GM19372 (cell line): ENCODE measurements around the gene CDC16.
"Not testable (repeated sequence)": the region's sequence is repeated elsewhere in the genome, so short reads cannot be mapped to it uniquely, and the experiment has no call there.

Source experiments
- ATAC-seq: cut with Tn5 transposase; IDR thresholded peaks from one replicate; pipeline ENCODE4 v1.9.1; 2021; ENCODE audit warnings: mild to moderate bottlenecking, low read depth, moderate library complexity; ENCODE audit not compliant: unreplicated experiment

The CDC16 gene, protein sequence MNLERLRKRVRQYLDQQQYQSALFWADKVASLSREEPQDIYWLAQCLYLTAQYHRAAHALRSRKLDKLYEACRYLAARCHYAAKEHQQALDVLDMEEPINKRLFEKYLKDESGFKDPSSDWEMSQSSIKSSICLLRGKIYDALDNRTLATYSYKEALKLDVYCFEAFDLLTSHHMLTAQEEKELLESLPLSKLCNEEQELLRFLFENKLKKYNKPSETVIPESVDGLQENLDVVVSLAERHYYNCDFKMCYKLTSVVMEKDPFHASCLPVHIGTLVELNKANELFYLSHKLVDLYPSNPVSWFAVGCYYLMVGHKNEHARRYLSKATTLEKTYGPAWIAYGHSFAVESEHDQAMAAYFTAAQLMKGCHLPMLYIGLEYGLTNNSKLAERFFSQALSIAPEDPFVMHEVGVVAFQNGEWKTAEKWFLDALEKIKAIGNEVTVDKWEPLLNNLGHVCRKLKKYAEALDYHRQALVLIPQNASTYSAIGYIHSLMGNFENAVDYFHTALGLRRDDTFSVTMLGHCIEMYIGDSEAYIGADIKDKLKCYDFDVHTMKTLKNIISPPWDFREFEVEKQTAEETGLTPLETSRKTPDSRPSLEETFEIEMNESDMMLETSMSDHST

DNA sequence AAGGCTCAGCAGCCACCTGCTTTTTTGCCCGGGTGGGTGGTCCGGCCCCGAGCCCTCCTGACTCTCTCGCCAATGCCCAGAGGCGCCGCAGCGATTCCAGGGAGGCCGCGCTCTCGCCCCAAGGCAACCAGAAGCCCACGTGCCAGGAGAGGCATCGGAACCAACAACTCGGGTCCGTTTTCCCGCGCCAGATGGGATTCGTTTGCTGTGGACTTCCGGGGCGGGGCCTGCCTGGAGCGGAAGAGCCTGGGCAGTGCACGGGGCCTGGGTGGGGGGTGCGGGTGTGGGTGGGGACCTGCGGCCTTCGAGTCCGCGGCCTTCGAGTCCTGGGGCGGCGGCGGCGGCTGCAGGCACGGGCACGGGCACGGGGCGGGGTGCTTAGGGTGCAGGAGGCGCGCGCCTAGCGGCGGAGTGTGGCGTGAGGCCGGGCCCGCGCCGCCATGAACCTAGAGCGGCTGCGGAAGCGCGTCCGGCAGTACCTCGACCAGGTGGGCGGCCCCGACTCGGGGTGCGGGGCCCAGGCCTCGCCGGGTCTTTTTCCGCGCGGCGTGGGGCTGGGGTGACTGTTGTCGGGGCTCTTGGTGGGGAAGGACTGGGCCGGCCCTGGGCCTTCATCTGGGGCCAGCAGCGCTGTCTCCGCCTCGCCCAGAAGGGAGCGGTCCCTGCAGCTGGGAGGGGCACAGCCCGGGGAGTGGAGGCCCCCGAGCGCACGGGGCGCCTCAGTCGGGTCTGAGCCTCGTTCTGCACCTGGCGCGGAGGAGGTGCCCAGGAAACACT, at the start of gene CDC16:
CDC16 (plus strand) TSS at position 253 of the 777 bp plus-strand sequence; CDS start at position 441, 188 bp downstream.
- peak; percentile 93 for ATAC-seq

DNA sequence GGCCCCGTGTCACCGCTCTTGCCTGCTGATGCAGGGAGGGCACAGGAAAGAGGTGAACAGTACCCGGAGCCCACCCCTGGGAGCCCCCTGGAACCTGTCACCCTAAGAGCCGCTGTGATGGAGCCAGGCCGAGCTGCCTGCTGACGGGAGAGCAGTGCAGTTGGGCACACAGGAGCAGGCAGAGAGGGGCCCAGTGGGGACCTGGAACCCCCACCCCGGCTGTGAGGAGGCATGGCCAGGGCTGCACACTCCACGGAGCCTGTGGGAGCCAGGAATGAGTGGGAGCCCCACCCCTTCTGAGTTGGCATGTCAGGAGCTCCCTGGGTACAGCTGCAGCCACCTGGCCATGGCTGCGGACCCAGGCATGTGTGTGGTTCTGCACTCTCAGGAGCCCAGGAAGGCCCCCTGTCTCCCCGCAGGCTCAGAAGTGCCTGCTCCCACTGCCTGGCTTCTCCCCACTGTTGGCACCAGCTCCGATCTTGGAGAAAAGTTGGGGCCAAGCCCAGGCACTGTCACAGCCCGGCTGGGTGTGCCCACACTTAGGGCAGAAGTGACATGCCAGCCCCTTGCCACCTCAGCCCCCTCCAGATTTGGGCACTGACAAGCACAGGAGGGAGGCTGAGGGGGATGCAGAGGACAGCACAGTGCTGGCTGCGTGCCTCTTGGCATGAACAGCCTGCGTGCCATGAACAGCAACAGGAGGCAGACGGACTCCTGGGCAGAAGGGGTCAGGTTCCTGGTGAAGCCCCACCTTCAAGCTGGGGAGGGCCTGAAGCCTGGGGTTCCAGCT, 49.3 kb upstream of the CDC16 start:
- ATAC-seq: no peak

DNA sequence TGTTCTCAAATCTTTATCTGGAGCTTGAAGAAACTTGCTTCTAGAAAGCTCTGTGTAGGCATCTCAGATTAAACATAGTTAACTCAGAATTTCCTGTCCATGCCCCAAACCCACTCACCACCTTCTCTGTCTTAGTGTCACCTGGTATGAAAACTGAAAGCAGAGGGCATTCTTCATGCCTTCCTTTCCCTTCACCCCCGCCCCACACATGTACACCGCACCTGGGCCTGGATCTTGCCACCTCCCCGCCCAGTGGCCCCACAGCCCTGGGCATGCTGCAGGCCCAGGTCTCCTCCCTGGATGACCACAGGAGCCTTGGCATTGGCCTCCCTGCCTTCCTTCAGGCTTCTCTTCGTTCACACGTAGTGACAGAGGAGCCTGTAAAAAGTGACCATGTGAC, 39.8 kb upstream of the CDC16 start:
- no peak for ATAC-seq

DNA sequence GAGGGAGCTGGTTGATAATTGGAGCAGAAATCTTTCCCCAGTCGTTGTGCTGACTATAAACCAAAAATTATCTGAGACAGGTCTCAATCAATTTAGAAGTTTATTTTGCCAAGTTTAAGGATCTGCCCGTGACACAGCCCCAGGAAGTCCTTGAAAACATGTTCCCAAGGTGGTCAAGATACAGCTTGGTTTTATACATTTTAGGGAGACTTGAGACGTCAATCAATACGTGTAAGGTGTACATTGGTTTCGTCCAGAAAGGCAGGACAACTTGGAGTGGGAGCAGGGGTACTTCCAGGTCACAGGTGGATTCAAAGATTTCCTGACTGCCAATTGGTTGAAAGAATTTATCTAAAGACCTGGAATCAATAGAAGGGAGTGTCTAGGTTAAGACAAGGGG, 38.1 kb upstream of the CDC16 start:
- ATAC-seq: no peak

DNA sequence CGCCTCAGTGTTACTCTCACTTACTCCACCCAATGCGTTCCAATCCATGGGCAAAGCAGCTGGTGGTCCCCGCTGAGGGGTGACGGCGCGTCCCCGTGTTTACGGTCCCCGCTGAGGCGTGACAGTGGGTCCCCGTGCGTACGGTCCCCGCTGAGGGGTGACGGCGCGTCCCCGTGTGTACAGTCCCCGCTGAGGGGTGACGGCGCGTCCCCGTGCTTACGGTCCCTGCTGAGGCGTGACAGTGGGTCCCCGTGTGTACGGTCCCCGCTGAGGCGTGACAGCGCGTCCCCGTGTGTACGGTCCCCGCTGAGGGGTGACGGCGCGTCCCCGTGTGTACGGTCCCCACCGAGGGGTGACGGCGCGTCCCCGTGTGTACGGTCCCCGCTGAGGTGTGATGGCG, 36.1 kb upstream of the CDC16 start:
- ATAC-seq: no peak

DNA sequence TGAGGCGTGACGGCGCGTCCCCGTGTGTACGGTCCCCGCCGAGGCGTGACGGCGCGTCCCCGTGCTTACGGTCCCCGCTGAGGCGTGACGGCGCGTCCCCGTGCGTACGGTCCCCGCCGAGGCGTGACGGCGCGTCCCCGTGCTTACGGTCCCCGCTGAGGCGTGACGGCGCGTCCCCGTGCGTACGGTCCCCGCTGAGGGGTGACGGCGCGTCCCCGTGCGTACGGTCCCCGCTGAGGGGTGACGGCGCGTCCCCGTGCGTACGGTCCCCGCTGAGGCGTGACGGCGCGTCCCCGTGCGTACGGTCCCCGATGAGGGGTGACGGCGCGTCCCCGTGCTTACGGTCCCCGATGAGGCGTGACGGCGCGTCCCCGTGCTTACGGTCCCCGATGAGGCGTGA, 35.2 kb upstream of the CDC16 start:
- ATAC-seq: not testable (repeated sequence)

DNA sequence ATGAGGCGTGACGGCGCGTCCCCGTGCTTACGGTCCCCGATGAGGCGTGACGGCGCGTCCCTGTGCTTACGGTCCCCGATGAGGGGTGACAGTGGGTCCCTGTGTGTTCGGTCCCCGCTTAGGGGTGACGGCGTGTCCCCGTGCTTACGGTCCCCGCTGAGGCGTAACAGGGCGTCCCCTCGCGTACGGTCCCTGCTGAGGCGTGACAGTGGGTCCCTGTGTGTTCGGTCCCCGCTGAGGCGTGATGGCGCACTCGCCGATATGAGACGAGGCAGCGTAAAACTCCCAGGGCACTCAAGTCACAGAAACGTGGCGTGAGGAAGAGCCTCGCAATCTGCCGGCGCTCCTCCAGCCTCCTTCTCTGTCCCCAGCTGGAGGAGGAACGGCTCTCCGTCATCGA, 34.7 kb upstream of the CDC16 start:
- no peak for ATAC-seq

DNA sequence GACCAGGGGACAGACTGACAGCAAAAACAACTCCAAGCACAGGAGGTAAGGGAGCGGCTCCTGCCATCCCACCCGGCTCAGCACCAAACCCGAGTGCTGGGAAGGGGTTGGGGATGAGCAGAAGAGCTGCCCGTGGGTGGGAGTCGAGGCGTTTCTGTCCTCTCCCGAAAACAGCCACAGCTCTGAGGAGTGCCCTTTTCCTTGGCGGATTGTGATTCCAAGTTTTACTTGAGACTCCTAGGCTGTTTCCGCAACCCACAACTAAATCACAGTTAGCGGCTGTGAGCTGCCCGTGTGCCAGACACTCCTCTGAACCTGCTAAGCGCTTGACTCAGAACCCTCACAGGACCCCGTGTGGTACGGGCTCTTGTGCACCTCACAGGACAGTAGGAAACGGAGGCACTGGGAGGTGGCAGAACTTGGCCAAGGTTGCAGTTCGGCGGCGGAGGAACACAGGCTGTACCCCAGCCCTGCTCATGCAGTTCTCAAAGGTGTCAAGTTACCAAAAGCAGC, 34.2 kb upstream of the CDC16 start:
- ATAC-seq: no peak

DNA sequence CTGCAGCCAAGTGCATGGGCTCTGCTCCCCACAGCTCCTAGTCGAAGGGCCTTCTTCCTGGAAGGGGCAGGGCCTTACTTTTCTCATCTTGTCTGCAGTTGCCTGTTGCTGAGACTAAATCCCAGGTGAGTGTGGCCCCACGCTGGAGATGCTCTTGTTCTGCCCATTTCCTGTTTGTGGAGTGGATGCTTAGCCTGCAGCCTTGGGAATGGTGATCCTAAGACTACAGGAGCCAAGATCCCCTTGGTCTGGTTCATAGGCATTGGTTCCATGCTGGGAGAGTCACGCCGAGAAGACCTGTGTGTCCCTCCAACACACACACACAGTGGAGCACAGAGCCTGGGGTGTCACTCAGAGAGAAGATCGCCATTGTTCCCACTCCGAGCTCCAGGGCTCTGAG, 32.1 kb upstream of the CDC16 start:
- no peak for ATAC-seq

DNA sequence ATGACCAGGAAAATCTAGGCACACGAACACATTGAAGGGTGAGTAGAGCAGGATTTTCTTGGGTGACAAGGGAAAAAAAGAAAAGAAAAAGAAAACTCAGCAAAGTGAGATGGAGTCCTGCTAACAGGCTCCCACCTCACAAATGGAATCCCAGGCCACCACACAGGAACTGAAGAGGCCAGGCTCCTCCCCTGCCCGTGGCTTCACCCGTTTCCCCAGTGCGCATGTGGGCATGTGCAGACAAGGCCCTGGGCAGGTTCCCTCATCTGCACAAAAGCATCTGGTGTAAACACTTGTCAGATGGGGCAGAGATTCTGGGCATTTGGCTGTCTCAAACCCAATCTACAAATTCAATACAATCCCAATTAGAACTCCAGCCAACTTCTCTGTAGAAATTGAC, 31.2 kb upstream of the CDC16 start:
- no peak for ATAC-seq

DNA sequence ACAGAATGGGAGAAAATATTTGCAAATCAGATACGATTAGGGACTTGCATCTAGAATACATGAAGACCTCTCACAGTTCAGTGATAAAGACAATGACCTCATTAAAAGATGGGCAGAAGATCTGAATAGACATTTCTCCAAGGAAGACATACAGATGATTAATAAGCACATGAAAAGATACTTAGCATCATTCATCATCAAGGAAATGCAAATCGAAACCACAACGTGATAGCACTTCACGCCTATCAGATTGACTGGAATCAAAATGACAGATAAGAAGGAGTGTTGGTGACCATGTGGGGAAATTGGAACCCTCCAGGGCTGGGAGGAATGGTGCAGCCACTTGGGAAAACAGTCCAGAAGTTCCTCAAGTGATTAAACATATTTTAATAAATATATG, 29.8 kb upstream of the CDC16 start:
- ATAC-seq: no peak

DNA sequence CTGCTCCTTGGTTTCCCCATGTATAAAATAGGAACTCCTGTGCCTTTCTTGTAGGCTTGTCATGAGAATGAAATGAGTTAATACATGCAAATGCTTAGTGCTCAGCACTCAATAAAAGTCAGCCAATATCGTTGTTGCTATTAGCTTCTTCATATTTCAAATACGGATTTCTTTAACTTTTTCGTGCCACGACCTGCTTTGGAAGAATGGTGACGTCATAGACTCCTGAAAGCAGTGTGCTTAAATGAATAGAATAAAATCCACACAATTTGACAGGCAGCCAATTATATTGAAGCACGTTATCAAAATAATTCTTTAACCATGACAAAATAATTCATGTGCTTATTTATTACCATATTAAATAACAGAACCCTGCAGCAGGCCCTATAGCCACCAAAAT, 26.6 kb upstream of the CDC16 start:
- ATAC-seq: no peak

DNA sequence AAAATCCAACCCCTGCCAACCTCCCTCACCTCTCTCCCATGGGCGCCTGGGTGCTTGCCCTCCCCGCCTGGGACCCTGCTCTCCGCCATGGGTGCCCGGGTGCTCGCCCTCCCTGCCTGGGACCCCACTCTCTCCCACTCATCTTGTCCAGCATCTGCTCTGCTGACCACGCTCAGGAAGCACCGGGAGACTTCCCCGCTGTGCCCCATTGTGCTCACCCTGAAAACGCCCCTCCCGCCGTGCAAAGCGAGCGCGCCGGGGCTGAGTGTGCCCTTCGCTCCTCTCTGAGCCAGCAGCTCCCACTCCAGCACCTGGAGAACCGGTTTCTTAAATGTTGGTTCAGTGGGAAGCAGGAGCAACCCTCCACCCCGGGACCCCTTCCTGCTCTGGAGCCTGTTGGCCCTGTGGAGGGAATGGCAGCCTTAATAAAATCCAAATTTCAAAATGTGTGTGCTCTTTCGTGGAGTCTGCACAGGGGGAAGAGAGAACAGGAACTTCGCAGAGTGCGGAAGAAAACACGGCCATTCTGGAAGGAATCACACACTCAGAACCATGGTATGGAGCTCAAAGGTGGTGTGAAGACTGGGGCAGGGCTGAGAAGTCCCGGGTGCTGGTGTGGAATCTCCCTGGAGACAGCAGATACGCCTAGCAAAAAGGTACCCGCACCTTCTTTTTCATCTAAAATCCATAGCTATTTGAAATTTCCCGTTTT, 23.1 kb upstream of the CDC16 start:
- no peak for ATAC-seq

DNA sequence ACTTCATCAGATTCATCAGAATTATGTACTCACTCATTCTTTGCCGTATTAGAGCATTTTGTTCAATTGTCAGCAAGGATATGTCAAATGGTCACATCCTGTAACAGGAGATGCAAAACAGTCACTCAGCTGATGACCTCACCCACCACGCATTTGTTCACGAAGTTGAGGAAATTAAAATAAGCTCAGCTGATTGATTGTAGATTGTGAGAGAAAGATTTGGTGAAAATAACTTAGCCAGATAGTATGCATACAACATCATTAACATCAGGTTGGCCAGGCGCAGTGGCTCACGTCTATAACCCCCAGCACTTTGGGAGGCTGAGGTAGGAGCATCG, 22.6 kb upstream of the CDC16 start:
- no peak for ATAC-seq

DNA sequence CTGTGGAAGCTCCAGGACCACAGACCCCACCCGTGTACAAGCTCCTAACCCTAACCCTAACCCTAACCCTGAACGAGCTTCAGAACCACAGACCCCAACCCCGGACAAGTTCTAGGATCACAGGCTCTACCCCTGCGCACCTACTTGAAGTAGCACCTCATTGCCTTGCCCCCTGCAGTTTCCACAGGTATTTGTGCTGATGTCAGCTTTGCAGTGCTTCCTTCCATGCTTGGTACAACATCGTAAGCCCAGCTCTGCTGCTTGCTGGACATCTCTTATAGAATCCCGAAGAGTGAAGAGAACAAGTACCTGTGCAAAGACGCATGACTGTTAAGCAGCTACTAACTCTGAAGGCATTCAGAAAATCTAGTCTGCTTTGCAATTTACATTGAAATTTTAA, 20.7 kb upstream of the CDC16 start:
- ATAC-seq: no peak

DNA sequence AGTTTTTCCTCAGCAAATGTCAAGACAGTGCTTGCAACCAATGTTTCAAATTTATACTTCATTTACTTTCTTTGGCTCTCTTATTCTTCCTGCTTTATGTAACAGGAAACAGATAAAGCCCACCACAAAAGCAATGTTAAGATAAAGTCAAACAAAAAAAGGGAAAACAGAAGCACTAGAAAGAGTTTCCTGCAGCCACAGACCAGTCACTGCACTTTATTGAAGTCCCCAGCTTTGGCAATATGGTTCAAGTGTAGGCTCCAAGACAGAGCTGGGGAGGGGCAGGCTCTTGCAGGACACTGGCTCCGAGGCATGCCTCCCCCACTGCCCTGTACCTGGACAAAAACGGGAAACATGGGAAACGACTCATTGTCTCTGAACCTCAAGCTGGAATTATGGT, 15.3 kb upstream of the CDC16 start:
- no peak for ATAC-seq

DNA sequence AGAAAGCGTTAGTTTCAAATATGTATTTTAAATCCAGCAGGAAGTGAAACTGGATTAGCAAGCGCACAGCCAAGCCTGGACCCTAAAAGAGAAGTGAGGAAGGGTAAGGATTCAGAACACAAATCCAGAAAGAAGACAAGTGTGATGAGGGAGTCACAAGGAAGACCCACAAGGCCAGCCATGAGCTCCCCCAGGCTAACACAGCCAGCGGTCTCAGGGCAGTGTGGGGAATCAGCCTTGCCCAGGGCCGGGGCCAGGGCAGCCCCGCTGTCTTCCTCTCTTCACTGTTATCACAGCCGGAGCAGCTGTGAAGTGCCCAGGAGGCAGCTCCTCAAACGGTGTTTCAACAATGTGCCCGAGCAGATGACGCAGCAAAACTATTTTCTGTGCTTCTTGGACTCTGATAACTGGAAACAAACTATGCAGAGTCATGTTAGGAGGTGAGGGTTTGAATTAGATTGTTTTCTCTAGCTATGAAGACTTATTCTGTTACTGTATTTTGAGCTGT, 12.2 kb upstream of the CDC16 start:
- no peak for ATAC-seq

DNA sequence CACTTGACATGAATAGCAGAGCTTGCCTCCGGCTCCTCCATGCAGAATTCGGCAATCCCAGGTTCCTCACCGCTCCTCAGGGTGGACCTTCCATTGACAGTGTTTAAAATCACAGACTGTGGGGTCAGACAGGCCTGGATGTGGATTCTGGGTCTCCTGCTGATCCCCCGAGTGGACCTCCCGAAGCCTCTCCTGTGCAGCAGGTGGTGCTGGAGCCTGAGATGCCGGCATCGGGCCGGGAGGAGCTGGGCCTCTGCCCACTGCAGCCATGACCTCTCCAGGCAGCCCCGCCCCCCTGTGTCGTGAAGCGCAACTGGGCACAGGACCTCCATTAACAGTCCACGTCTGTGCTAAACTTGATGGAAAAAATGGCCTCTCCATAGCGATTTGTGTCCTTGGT, 10.5 kb upstream of the CDC16 start:
- no peak for ATAC-seq

DNA sequence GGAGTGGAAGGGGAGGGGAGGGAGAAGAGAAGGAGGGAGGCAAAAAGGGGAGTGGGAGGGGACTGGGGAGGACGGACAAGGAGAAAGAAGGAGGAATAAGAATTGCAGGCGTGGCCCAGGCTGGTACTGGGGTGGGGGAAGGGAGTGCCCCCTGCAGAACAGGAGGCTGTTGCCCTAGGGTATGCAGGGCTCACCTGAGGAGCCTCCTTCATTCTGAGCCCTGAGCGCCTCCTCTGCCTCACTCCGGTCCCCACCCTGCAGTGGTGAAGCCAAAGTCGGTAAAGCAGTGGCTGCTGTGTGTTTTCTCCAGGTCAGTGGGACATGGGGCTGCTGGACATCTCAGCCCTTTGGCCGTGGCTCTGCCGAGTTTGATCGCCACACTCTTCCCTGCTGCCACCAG, 9.1 kb upstream of the CDC16 start:
- ATAC-seq: no peak

DNA sequence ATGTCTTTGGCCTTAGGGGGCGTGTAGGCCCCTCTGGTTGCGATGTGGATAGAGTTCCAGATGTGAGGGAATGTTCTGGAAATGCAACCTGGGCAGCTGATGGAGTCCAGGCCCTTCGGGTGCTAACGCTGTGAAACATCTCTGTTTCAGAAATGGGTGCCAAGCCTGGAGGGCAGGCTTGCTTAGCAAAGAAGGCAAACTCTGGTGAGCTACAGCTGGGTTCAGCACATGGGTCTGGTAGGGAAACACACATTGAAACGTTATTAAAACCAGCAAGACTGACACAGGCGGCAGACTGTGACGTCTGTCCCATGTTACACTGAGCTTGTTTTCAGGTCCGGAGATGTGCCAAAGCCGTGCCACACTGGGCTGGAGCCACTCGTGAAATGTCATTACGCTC, 8.6 kb upstream of the CDC16 start:
- ATAC-seq: peak; percentile 23
